Measurements from ENCODE around the gene CRY2. TPM values are rescaled to one million over a fixed set of nuclear protein-coding genes. Genes with fewer than 3 reads are reported as not detected.

Gene CRY2
- total and polyA plus RNA-seq, 2 of the 8 experiments (the other 6 are each of a cell fraction or from before 2014, with no cell fraction given) = 8.0 to 9.4 TPM

- TF ChIP-seq SIN3A (conservative IDR thresholded peaks at IDR 0.05 in 1 of 2, IDR thresholded peaks at IDR 0.05 in 1 of 2; ENCODE audit: low read depth in 1 of 2, low read length in 2 of 2) (0 out of 4 replicates have a peak, but pooled peaks of 1 of the 2 experiments have one; percentile 38), POLR2A (IDR thresholded peaks at IDR 0.05; ENCODE audit: control extremely low read depth in 1 of 2, low read depth in 2 of 2, low read length in 2 of 2) (no peak), RAD21 (IDR thresholded peaks at IDR 0.05 in 1 of 2, conservative IDR thresholded peaks at IDR 0.05 in 1 of 2; ENCODE audit: low read depth in 2 of 2, low read length in 2 of 2) (peak; percentile 50 to 58), SP1 (IDR thresholded peaks at IDR 0.05; ENCODE audit: low read depth, low read length) (no peak), MAFK (IDR thresholded peaks at IDR 0.05; ENCODE audit: low read depth, low read length) (no peak), TAF1 (IDR thresholded peaks at IDR 0.05; ENCODE audit: low read depth, low read length) (no peak), CTBP2 (IDR thresholded peaks at IDR 0.05; ENCODE audit: borderline replicate concordance, insufficient read depth, insufficient read length, low read length) (no peak), SAP30 (IDR thresholded peaks at IDR 0.05; ENCODE audit: insufficient read depth, insufficient replicate concordance, low read length) (no peak), CTCF (IDR thresholded peaks at IDR 0.05; ENCODE audit: control extremely low read depth in 1 of 3, insufficient read depth in 1 of 3, low read depth in 1 of 3, low read length in 3 of 3) (peak; percentile 74 to 94 (median 92)), CBX5 (IDR thresholded peaks at IDR 0.05; ENCODE audit: low read depth, low read length) (no peak), EZH2 (IDR thresholded peaks at IDR 0.05; ENCODE audit: low read depth, low read length, severe bottlenecking) (no peak), JUND (IDR thresholded peaks at IDR 0.05; ENCODE audit: low read length) (no peak), RNF2 (IDR thresholded peaks at IDR 0.05; ENCODE audit: borderline replicate concordance, low read depth, low read length, missing control alignments, poor library complexity, severe bottlenecking) (no peak), KDM1A (IDR thresholded peaks at IDR 0.05; ENCODE audit: borderline replicate concordance, low read length) (no peak)
- TF ChIP-seq, protein P1, sequence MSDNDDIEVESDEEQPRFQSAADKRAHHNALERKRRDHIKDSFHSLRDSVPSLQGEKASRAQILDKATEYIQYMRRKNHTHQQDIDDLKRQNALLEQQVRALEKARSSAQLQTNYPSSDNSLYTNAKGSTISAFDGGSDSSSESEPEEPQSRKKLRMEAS (IDR thresholded peaks at IDR 0.05) = no peak
Measured at GRCh38 chr11:45843158-45843924, 3.9 kb upstream of the CRY2 start (continued).

Data from H1 (cell line).